ENCODE measurements around the gene APELA.
"Not testable (repeated sequence)": the region's sequence is repeated elsewhere in the genome, so short reads cannot be mapped to it uniquely, and the experiment has no call there.

Gene APELA

GRCh38 chr4:164876700-164877324 is at the start of gene APELA:
APELA (plus strand) TSS chr4:164877178; CDS start chr4:164877332, 154 bp downstream.
- DNase-seq (ENCODE audit: low read depth in 2 of 2, low spot score in 1 of 2) = no peak

GRCh38 chr4:164828955-164829354 is 48.0 kb upstream of the APELA start:
- no peak for DNase-seq (ENCODE audit: low read depth in 2 of 2, low spot score in 1 of 2)

- no peak for DNase-seq (ENCODE audit: low read depth in 2 of 2, low spot score in 1 of 2)
These were observed 30.4 kb upstream of the APELA start for GRCh38 chr4:164846566-164846965.

- DNase-seq (ENCODE audit: low read depth in 2 of 2, low spot score in 1 of 2) = no peak
These were observed 30.0 kb upstream of the APELA start for GRCh38 chr4:164847016-164847415.

GRCh38 chr4:164847967-164848649 is 28.9 kb upstream of the APELA start:
- DNase-seq (ENCODE audit: low read depth in 2 of 2, low spot score in 1 of 2) = no peak

- DNase-seq (ENCODE audit: low read depth in 2 of 2, low spot score in 1 of 2) = no peak
These were observed 20.6 kb upstream of the APELA start for GRCh38 chr4:164856396-164856795.

GRCh38 chr4:164866817-164867490 is 10.0 kb upstream of the APELA start:
- no peak for DNase-seq (ENCODE audit: low read depth in 2 of 2, low spot score in 1 of 2)

- no peak for DNase-seq (ENCODE audit: low read depth in 2 of 2, low spot score in 1 of 2)
These were observed 5.3 kb upstream of the APELA start for GRCh38 chr4:164871673-164872072.

GRCh38 chr4:164872481-164872880 is 4.5 kb upstream of the APELA start:
- no peak for DNase-seq (ENCODE audit: low read depth in 2 of 2, low spot score in 1 of 2)

- DNase-seq (ENCODE audit: low read depth in 2 of 2, low spot score in 1 of 2) = no peak
These were observed 2.2 kb upstream of the APELA start for GRCh38 chr4:164874789-164875188.

GRCh38 chr4:164880489-164881262 is 3.7 kb downstream of the APELA start:
- no peak for DNase-seq (ENCODE audit: low read depth in 2 of 2, low spot score in 1 of 2)

- DNase-seq (ENCODE audit: low read depth in 2 of 2, low spot score in 1 of 2) = no peak
These were observed 11.2 kb downstream of the APELA start for GRCh38 chr4:164888096-164888715.

GRCh38 chr4:164890691-164891090 is 13.7 kb downstream of the APELA start:
- DNase-seq (ENCODE audit: low read depth in 2 of 2, low spot score in 1 of 2) = no peak

GRCh38 chr4:164892018-164892417 is 15.0 kb downstream of the APELA start:
- no peak for DNase-seq (ENCODE audit: low read depth in 2 of 2, low spot score in 1 of 2)

GRCh38 chr4:164894702-164895101 is 17.7 kb downstream of the APELA start:
- no peak for DNase-seq (ENCODE audit: low read depth in 2 of 2, low spot score in 1 of 2)

GRCh38 chr4:164902608-164903007 is 25.6 kb downstream of the APELA start:
- no peak for DNase-seq (ENCODE audit: low read depth in 2 of 2, low spot score in 1 of 2)

- no peak for DNase-seq (ENCODE audit: low read depth in 2 of 2, low spot score in 1 of 2)
These were observed 27.4 kb downstream of the APELA start for GRCh38 chr4:164904336-164904735.

GRCh38 chr4:164904941-164905340 is 28.0 kb downstream of the APELA start:
- no peak for DNase-seq (ENCODE audit: low read depth in 2 of 2, low spot score in 1 of 2)

- no peak for DNase-seq (ENCODE audit: low read depth in 2 of 2, low spot score in 1 of 2)
These were observed 29.4 kb downstream of the APELA start for GRCh38 chr4:164906368-164906767.

- DNase-seq (ENCODE audit: low read depth in 2 of 2, low spot score in 1 of 2) = not testable (repeated sequence)
These were observed 36.5 kb downstream of the APELA start for GRCh38 chr4:164913506-164913905.

- DNase-seq (ENCODE audit: low read depth in 2 of 2, low spot score in 1 of 2) = no peak
These were observed 42.0 kb downstream of the APELA start for GRCh38 chr4:164918956-164919355.
